Left ventricle myocardium superior (tissue), 1 donor: Measurements from ENCODE around the gene MYH11. TPM values are rescaled to one million over a fixed set of nuclear protein-coding genes. Genes with fewer than 3 reads are reported as not detected.
"Not testable (repeated sequence)": the region's sequence is repeated elsewhere in the genome, so short reads cannot be mapped to it uniquely, and the experiment has no call there.

Source experiments
- ATAC-seq: fragments of 200-7000 bp; cut with Tn5 transposase; one replicate; pipeline ENCODE4 v1.9.1; 2020; ENCODE audit warnings: mild to moderate bottlenecking, moderate library complexity
- DNase-seq: peaks from one replicate; pipeline ENCODE4 v3.0.0-alpha.2; 2020
- intact Hi-C: fragments of 100-400 bp; cut with micrococcal nuclease; formaldehyde crosslinking; loops from one replicate; pipeline ENCODE4 v1.11.0; 2022
- total RNA-seq: library from RNA; stranded (reverse); fragmentation: NEBNext Ultra II Directional; extraction: Animal tissue kit (Norgen Biotek cat#: 25700); gene quantifications from one replicate; pipeline ENCODE4 v1.2.1, GENCODE V29; 2021
- donor health status: DM: no; HTN: yes; CAD: no; lungs with severe emphysema.

The MYH11 gene
- total RNA-seq, 1 donor from 2014 or later = 8.0 TPM

DNA sequence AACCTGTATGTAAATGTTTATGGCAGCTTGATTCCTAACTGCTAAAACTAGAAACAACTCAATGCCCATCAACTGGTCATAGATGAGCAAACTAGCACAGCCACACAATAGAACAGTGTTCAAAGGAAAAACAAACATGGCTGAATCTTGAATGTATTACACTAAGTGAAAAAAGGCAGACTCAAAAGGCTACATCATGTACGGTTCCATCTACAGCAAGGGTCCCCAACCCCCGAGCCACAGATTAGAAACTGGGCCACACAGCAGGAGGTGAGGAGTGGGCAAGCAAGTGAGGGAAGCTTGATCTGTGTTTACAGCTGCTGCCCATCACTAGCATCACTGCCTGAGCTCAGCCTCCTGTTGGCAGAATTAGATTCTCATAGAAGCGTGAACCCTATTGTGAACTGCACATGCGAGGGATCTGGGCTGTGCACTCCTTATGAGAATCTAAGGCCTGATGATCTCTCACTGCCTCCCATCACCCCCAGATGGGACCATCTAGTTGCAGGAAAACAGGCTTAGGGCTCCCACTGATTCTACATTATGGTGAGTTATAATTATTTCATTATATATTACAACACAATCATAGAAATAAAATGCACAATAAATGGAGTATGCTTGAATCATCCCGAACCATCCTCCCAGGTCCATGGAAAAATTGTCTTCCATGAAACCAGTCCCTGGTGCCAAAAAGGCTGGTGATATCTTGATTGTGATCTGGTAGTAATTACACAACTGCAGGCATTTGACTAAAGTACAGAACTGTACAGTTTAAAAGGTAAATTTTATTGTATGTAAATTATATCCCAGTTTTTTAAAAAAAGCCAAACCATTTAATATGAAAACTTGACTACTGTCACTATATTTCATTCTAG lies 23.8 kb upstream of the MYH11 start:
- ATAC-seq (no peak), DNase-seq (no peak)
- intact Hi-C loops = no loop called here

- ATAC-seq = no peak
- no peak for DNase-seq
- intact Hi-C loops = no loop called here
Observed at GRCh38 chr16:15879255-15879811, 22.5 kb upstream of the MYH11 start.

- ATAC-seq (no peak), DNase-seq (no peak)
- intact Hi-C loops = no loop called here
Observed at GRCh38 chr16:15876503-15876902, 19.7 kb upstream of the MYH11 start.

- intact Hi-C loops = no loop called here
- peak; percentile 42 for DNase-seq
- peak; percentile 82 for ATAC-seq
Observed at GRCh38 chr16:15874745-15875314, 18.0 kb upstream of the MYH11 start.

DNA sequence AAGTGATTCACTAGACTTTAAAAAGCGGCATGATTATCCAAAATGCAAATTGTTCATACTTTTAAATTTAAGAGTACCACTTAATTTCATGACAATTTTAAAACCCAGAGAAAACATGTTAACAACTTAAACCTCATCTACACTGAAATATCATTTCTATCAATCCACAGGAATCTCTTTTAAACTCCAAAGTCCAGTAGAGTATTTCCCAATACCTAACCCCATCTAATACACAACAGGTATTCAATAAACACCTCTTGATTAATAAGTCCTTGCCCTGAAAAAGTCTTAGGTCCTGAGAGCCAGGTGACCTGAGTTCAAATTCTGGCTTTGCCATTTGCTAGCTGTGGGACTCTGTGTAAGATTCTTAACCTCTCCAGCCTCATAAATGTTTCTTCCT lies 16.9 kb upstream of the MYH11 start:
- ATAC-seq (no peak), DNase-seq (no peak)
- intact Hi-C loops = no loop called here

DNA sequence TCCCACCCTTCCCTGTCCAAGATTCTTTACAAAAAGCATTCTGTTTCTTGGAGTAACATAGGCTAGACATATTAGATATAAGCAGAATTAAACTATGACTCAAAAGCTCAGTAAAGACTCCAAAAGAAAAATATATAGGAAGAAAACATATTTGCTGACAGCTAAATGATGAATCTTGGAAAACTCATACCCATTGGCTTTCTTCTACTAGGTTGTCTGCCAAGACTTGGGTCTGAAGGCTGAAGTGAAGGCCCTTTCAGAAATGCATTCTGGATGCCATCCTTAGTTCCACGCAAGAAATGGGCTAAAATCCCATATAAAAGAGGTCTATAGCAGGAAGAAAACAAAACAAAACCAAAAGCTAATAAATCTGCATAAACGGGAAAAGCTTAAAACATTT lies 16.5 kb upstream of the MYH11 start:
- ATAC-seq = no peak
- intact Hi-C loops = no loop called here
- no peak for DNase-seq

DNA sequence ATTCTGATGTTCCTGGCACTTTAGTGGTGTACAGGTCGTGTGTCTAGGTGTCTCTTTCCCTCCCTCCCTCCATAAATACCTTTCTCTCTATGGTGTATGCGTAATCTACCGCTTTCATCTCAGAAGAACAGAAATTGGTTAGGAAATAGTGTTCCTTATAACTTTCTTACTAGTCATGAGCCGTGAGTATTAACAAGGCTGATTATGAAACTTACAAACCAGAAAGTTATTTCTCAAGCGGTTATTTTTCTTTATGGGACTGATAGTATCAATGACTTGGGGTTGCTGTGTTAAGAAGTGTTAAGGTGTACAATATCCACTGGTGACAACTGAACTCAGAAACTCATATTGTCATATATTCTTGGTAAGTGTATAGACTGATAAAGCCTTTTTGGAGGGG lies 13.2 kb upstream of the MYH11 start:
- ATAC-seq (no peak), DNase-seq (no peak)
- intact Hi-C loops = no loop called here

DNA sequence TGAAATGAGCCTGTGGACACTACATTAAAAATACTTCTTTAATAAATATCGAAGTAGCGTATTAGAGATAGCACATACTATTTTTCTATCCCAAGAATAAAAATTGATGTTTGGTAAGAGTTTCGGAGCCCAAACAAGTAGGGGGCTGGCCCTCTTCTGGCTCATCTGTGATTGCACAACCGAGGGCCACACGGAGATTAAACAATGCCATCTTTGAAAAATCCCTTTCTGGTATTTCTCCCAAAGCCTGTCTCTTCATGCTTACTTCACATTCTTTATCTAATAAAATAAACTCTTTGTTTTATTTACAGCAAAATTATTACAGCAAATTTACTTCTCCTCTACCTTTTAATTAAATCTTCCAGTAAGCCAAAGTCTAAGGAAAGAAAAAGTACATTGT lies 9.6 kb upstream of the MYH11 start:
- ATAC-seq (no peak), DNase-seq (no peak)
- intact Hi-C loops = no loop called here

DNA sequence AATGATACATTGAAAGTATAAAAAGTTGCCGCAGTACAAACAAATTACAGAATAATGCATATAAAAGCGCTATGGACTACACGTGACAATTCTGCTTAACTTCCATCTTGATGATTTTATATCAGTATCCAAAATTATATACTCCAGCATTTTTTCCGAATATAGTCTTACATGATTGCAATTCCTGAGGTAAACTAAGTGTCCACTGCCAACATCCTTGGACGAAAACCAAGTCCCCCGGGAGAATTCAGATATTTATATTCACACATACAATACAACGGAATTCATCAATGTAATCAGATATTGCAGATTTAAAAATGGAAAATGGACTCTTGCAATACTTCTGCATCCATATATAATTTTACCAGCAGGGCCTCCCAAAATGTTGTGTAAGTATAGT lies 8.9 kb upstream of the MYH11 start:
- intact Hi-C loops = no loop called here
- ATAC-seq (no peak), DNase-seq (no peak)

- intact Hi-C loops = no loop called here
- ATAC-seq = no peak
- DNase-seq = no peak
Observed at GRCh38 chr16:15864939-15865338, 8.1 kb upstream of the MYH11 start.

- DNase-seq = no peak
- intact Hi-C loops = no loop called here
- no peak for ATAC-seq
Observed at GRCh38 chr16:15861996-15862395, 5.2 kb upstream of the MYH11 start.

DNA sequence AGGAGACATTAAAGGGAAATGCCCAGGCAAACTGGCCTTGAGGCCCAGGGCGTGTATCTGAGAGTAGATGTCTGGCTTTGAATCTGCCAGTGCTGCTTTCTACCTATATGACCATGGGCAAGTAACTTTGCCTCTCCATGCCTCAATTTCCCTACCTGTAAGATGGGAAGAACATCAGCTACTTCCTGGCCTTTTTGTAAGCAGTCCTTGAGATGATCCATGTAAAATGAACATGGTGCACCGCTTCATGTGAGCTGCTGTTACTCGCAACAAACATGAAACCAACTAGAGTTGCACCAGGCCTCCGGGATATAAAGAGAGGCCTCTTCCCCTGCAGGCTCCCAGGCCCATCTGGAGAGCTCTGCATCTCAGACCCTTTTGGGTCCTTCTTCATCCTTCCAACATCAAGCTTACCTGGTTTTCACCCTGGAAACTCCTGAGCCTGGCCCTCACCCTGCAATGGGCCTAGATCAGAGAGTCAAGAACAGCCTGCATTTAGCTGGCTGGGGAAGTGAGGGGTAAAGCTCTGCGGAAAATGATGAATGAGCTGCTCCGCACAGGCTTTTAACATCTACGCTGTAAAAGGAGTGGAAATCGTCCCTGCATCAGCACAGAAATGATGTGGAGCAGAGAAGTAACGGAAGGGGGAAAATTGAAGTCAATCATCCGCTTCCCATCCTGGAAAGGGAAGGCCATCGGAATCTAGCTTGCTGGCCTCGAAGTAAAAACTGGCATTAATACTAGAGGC lies 2.3 kb upstream of the MYH11 start:
- ATAC-seq = no peak

GRCh38 chr16:15857724-15858560 lies 1.1 kb upstream of the MYH11 start:
- intact Hi-C loops = no loop called here
- ATAC-seq = peak; percentile 80

More for the DNA sequence above, 2.3 kb upstream of the MYH11 start:
- intact Hi-C loops = no loop called here
- DNase-seq = no peak

DNA sequence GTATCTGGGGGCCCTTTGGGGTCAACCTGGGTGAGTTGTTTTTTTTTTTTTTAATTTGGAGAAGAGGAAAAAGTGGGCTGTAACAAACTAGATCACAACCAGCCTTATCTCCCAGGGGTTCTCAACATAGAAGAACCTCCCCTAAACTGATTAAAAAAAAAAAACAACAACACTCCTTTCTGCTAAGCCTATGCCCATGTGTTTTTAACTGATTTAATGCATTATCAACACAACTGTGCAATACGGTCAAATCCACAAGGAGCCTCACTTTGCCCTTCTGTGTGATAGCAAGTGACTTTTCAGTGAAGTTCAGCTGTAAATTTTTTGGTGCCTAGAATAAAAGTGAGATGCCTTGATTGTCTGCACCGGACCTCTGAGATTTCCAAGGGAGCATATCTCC lies 646 bp downstream of the MYH11 start:
- intact Hi-C loops = no loop called here
- DNase-seq = no peak
- ATAC-seq = no peak

More at GRCh38 chr16:15857724-15858560, 1.1 kb upstream of the MYH11 start:
- peak; percentile 72 for DNase-seq

GRCh38 chr16:15855704-15856003 lies 1.2 kb downstream of the MYH11 start:
- ATAC-seq = no peak
- no peak for DNase-seq
- intact Hi-C loops = no loop called here

DNA sequence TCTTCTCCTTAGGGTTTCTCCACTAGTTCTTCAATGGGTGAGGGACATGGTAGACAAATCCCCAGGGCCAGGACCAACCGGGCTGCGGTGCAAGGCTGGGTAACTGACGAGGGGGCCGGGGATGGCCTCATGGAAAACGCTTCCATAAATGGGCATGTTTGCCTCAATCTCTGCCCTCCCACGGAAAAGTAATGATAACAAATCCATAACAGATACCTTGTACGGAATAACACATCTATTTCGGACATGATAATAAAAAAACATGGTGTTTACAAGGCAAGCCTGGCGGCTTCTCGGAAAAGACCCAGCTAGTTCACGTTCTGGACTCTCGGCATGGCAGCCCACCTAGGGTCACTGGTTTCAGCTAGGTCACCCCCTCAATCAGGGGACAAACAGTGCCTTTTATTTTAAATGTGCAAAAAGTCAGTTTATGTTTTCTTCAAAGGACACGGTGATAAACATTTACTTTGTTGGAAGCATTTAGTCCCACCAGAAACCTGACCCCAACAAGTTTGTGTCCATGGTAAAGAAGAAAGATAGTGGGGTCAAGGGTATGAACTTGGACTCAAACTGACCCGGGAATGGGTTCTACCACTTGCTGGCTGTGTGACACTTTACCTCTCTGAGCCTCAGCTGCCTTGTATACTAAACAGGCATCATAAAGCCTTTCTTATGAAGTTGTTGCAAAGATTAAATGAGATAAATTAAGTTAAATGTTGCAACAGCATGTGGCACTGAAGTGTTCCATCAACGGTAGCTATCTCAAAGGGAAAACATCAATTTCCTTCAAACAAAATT lies 1.7 kb downstream of the MYH11 start:
- intact Hi-C loops = no loop called here
- DNase-seq (no peak), ATAC-seq (no peak)

- no peak for DNase-seq
- ATAC-seq = no peak
- intact Hi-C loops = no loop called here
Observed at GRCh38 chr16:15854061-15854460, 2.8 kb downstream of the MYH11 start.

DNA sequence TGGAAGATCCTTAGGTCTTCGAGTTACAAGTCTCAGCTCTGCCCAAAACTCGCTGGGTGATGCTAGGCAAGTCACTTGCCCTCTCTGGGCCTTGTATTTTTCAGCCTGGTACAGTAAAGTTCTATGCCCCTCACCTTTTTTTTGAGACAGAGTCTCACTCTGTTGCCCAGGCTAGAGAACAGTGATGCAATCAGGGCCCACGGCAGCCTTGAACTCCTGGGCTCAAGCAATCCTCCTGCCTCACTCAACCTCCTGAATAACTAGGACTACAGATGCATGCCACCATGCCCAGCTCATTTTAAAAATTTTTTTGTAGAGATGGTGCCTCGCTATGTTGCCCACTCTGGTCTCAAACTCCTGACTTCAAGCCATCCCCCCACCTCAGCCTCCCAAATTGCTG lies 3.8 kb downstream of the MYH11 start:
- intact Hi-C loops = no loop called here
- DNase-seq = no peak
- no peak for ATAC-seq

GRCh38 chr16:15850555-15850954 lies 6.3 kb downstream of the MYH11 start:
- DNase-seq, intact Hi-C loops, ATAC-seq: not testable (repeated sequence)
